ENCODE measurements around the gene ZNF264. TPM values are rescaled to one million over a fixed set of nuclear protein-coding genes. Genes with fewer than 3 reads are reported as not detected.

ZNF264 gene
- total RNA-seq, 1 experiment from 2014 or later = 11.9 TPM

- no peak for DNase-seq (ENCODE audit: low read depth)
These were observed 53.8 kb downstream of the ZNF264 start for GRCh38 chr19:57245066-57245465.

GRCh38 chr19:57245959-57246358 lies 54.7 kb downstream of the ZNF264 start:
- no peak for DNase-seq (ENCODE audit: low read depth)

DNA sequence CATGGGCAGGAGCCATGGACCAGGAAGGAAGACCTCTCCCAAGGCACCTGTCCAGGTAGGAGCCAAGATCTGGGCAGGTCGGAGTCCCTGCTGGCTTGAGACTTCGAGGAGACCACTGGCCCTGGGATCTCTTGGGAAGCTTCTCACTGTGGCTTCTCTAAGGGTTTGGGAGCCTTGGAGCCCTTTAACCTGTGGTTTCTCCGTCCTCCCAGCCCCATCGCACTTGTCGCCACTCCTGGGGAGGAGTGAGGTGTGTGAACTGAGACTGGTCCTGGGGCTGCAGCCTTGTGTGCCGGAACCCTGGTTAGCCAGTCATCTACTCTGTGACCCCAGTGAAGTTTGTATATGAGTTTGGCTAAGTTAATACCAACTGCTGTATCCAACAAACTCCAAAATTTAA lies 57.3 kb downstream of the ZNF264 start:
- no peak for DNase-seq (ENCODE audit: low read depth)

DNA sequence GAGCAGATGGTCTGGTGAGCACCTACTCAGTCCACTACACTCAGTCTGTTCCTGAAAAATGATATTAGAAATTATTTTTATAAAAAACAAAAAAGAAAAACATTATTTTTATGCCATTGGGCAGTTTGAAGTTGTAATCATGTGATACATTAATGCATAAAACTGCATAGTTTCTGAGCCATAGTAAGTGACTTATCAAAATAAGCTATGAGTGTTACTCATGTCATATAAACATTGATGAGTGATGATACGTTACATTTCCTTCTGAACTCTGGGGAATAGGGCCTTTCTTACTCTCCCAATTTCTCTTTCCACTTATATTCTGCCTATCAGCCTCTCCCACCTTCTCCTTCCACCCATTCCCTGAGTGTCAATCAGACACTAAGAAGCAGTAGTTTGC lies 58.0 kb downstream of the ZNF264 start:
- no peak for DNase-seq (ENCODE audit: low read depth)

DNA sequence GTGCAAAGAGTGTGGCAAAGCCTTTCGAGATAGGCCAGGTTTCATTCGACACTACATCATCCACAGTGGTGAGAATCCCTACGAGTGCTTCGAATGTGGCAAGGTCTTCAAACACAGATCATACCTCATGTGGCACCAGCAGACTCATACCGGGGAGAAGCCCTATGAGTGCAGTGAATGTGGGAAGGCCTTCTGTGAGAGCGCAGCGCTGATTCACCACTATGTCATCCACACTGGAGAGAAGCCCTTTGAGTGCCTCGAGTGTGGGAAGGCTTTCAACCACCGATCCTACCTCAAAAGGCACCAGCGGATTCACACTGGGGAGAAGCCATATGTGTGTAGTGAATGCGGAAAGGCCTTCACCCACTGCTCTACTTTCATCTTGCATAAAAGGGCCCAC lies 62.5 kb downstream of the ZNF264 start:
- peak; percentile 49 for DNase-seq (ENCODE audit: low read depth)

DNA sequence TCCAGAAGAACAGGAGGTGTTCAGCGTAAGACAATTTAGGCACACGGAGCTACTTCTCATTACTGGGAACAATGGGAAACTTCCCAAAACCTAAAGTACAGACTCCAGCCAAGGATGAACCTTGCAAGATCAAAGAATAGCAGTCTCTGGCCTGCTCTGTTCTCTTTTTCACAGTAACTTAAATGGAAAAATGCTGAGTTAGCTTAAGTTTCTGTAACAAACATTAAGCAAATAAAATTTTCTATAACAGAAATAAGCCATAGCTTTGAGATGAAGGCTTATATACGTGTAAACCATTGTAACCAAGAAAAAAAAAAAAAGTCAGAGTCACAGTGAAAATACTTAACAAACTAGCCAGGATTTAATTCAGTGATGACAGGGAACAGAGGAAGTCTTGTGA lies 70.7 kb downstream of the ZNF264 start:
- no peak for DNase-seq (ENCODE audit: low read depth)

- DNase-seq (ENCODE audit: low read depth) = no peak
These were observed 72.0 kb downstream of the ZNF264 start for GRCh38 chr19:57263244-57263741.

GRCh38 chr19:57267291-57267690 lies 76.0 kb downstream of the ZNF264 start:
- no peak for DNase-seq (ENCODE audit: low read depth)

- DNase-seq (ENCODE audit: low read depth) = peak; percentile 67
These were observed 78.4 kb downstream of the ZNF264 start for GRCh38 chr19:57269515-57270250.

GRCh38 chr19:57271280-57271679 lies 80.0 kb downstream of the ZNF264 start:
- no peak for DNase-seq (ENCODE audit: low read depth)

Other genes starting within 250 kb of the ZNF264 start
- gene USP29, start 71.5 kb upstream of the ZNF264 start, total RNA-seq (2014; rRNA removed; shearing (Covaris generic)) = not detected in 2 replicates
- not detected in 2 replicates for gene ZIM3, start 46.3 kb upstream of the ZNF264 start, total RNA-seq (2014; rRNA removed; shearing (Covaris generic))
- not detected in 2 replicates for gene DUXA, start 24.0 kb upstream of the ZNF264 start, total RNA-seq (2014; rRNA removed; shearing (Covaris generic))
- gene AURKC, start 39.5 kb downstream of the ZNF264 start, total RNA-seq (2014; rRNA removed; shearing (Covaris generic)) = 0.46 and 1.8 TPM in 2 replicates
- 9.5 and 11.2 TPM in 2 replicates for gene ZNF805, start 49.1 kb downstream of the ZNF264 start, total RNA-seq (2014; rRNA removed; shearing (Covaris generic))
- gene ZNF460, start 89.0 kb downstream of the ZNF264 start, total RNA-seq (2014; rRNA removed; shearing (Covaris generic)) = 19.8 and 23.3 TPM in 2 replicates
- 6.3 and 7.4 TPM in 2 replicates for gene ZNF543, start 129.0 kb downstream of the ZNF264 start, total RNA-seq (2014; rRNA removed; shearing (Covaris generic))
- 5.7 and 6.2 TPM in 2 replicates for gene ZNF304, start 159.8 kb downstream of the ZNF264 start, total RNA-seq (2014; rRNA removed; shearing (Covaris generic))
- 24.1 and 24.9 TPM in 2 replicates for gene TRAPPC2B, start 172.1 kb downstream of the ZNF264 start, total RNA-seq (2014; rRNA removed; shearing (Covaris generic))
- 2.6 and 3.4 TPM in 2 replicates for gene ZNF547, start 172.1 kb downstream of the ZNF264 start, total RNA-seq (2014; rRNA removed; shearing (Covaris generic))
- gene ZNF548, start 198.4 kb downstream of the ZNF264 start, total RNA-seq (2014; rRNA removed; shearing (Covaris generic)) = 13.4 and 17.3 TPM in 2 replicates
- gene ZNF17, start 219.7 kb downstream of the ZNF264 start, total RNA-seq (2014; rRNA removed; shearing (Covaris generic)) = 7.9 and 8.0 TPM in 2 replicates
- gene ZNF749, start 243.8 kb downstream of the ZNF264 start, total RNA-seq (2014; rRNA removed; shearing (Covaris generic)) = 11.2 and 16.2 TPM in 2 replicates